ENCODE data around the gene RANBP1. TPM values are rescaled to one million over a fixed set of nuclear protein-coding genes. Genes with fewer than 3 reads are reported as not detected.

The RANBP1 gene
- total and polyA plus RNA-seq, 11 donors: 29.3 to 85.3 (median 41.5) TPM

DNA sequence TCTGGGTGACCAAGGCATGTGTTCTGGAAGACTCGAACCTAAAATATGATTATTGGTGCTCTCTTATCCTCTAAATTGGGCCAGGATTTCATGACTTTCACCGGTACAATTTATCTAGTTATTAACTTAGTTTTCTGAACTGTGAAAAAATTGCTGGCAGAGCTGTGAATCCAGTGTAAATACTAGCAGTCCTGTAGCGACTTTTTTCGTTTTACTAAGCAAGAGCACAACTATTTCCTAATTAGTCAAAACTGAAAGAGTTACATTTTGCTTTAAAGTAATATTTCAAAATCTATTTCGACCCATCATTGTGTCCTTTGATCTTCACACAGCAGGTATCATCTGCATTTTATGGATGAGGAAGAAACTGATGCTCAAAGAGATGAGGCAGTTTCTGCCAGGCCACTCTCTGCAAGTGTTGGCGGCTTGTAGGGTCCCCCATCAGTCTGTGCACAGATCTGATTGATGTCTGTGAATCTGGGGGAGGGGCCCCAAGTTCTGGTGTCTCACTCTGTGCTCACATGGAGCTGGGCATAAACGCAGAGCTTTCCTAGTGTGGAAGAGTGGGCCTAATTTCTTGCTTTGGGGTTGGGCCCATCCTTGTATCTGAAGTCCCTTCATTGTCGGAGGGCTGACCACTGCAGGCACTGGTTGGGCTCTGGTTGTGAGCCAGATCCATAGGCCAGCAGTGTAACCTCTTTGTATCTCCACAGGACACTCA is 2.6 kb downstream of the RANBP1 start:
- peak overlapping the region in 11 of 12 donors; percentile 61 to 93 (median 81) for H3K27ac ChIP-seq
- TF ChIP-seq CTCF (IDR thresholded peaks at IDR 0.05) (no peak), POLR2A (IDR thresholded peaks at IDR 0.05) (no peak)
- H3K4me3 ChIP-seq: peak overlapping the region in 11 of 12 donors; percentile 61 to 99 (median 87)
- intact Hi-C loops (cut with DNase I): loop anchor here in 3 of 10 donors (5.0 to 10.0 kb wide), 2 partner anchors 36 to 94 kb away; partner anchors contain the start of genes TANGO2 (in 2 of the 3) and DGCR8 (in 1 of the 3)
- peaks cover 0 to 46% (median 28%) of the 10 kb centered on the region in 12 donors for H3K4me1 ChIP-seq
- no peak for ATAC-seq
- DNase-seq: peak in 1 of 5 donors; percentile 15
- no peaks in the 10 kb centered on the region for H3K27me3 ChIP-seq
- no peaks in the 10 kb centered on the region for H3K9me3 ChIP-seq
- peaks cover 0 to 61% (median 53%) of the 10 kb centered on the region in 9 donors for H3K36me3 ChIP-seq
- WGBS, 4 donors: 19 to 22% (median 20%) methylated on average over 8 of the region's 8 CpGs

- WGBS, 4 donors: 93 to 94% (median 93%) methylated on average over 22 of the region's 22 CpGs
Measured at GRCh38 chr22:20121856-20122415, 6.0 kb downstream of the RANBP1 start.

DNA sequence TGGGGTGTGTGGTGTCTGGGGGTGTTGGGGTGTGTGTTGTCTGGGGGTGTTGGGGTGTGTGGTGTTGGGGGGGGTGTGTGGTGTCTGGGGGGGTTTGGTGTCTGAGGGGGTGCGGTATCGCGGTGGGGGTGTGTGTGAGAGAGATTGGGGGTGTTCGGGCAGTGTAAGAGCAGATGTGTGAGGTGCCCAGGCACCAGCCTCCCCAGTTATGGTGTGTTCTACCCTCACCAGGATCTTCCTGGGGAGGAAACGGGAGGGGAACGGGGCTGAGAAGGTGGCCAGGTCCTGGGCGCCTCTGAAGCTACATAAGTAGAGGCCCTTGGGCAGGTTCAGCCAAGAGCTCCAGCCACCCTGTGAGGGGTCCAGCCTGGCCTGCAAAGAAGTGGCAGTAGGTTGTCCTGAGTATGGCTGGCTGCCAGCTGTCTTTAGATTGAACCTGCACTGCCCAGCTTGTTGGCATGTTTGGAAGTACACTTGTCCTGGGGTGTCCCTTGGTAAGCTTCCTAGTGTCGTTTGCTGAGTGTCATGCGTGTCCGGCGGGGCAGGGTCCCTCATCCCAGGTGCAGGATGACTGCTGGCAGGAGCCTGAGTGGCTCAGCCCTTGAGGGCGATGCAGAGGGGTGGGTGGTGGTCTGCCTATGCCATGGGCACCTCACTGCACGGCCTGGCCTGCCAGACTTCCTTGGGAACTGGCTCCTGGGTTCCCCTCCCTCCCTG is 7.6 kb downstream of the RANBP1 start:
- 89 to 94% (median 92%) methylated on average over 11 to 13 of the region's 13 CpGs for WGBS, 4 donors
- intact Hi-C loops (cut with DNase I): loop anchor here in 2 of 10 donors (10.0 kb wide), 1 partner anchor 159 kb away; no protein-coding TSS in a partner anchor
- Histone ChIP-seq H3K27me3 (no peaks in the 10 kb centered on the region), H3K9me3 (no peaks in the 10 kb centered on the region), H3K4me1 (peaks cover 0 to 22% (median 10%) of the 10 kb centered on the region in 12 donors), H3K4me3 (no peak overlapping the region), H3K36me3 (peaks cover 0 to 78% (median 63%) of the 10 kb centered on the region in 9 donors), H3K27ac (no peak overlapping the region)
- no peak for ATAC-seq
- DNase-seq: no peak
- no peak for TF ChIP-seq CTCF (IDR thresholded peaks at IDR 0.05)

More at GRCh38 chr22:20121856-20122415, 6.0 kb downstream of the RANBP1 start:
- H3K36me3 ChIP-seq: peaks cover 0 to 69% (median 60%) of the 10 kb centered on the region in 9 donors
- no peak overlapping the region for H3K4me3 ChIP-seq
- ATAC-seq (no peak), DNase-seq (peak in 2 of 5 donors; percentile 17 to 47)
- no peaks in the 10 kb centered on the region for H3K27me3 ChIP-seq
- no peak for TF ChIP-seq CTCF (IDR thresholded peaks at IDR 0.05)
- TF ChIP-seq POLR2A (IDR thresholded peaks at IDR 0.05): no peak
- H3K27ac ChIP-seq: no peak overlapping the region
- no peaks in the 10 kb centered on the region for H3K9me3 ChIP-seq
- H3K4me1 ChIP-seq: peaks cover 0 to 32% (median 17%) of the 10 kb centered on the region in 12 donors
- intact Hi-C loops (cut with DNase I): loop anchor here in 2 of 10 donors (10.0 kb wide), 1 partner anchor 157 kb away; no protein-coding TSS in a partner anchor
